H9 (cell line): Measurements from ENCODE around the gene BFSP1. TPM values are rescaled to one million over a fixed set of nuclear protein-coding genes. Genes with fewer than 3 reads are reported as not detected.

ENCODE experiments used
- DNase-seq: peaks from one replicate; pipeline ENCODE4 v3.0.0-alpha.2; 2017
- H2AFZ ChIP-seq: one replicate; pipeline ENCODE4 v1.6.1; 2013; ENCODE audit warnings: mild to moderate bottlenecking, low read length, control low read depth, moderate library complexity
- H2AK5ac ChIP-seq: 2 replicates; pipeline ENCODE4 v1.6.1; 2013; ENCODE audit warnings: low read length, control low read depth, mixed read lengths; ENCODE audit not compliant: insufficient read length
- H2BK120ac ChIP-seq: one replicate; pipeline ENCODE4 v1.6.1; 2013; ENCODE audit warnings: low read depth, mild to moderate bottlenecking, low read length, control low read depth, inconsistent platforms; ENCODE audit not compliant: poor library complexity, severe bottlenecking
- H2BK12ac ChIP-seq: 2 replicates; pipeline ENCODE4 v1.6.1; 2013; ENCODE audit warnings: low read length, control low read depth, mixed read lengths, low read depth; ENCODE audit not compliant: insufficient read length
- H2BK15ac ChIP-seq: 2 replicates; pipeline ENCODE4 v1.6.1; 2013; ENCODE audit warnings: low read depth, low read length, control low read depth
- H2BK20ac ChIP-seq: one replicate; pipeline ENCODE4 v1.6.1; 2013; ENCODE audit warnings: low read depth, mild to moderate bottlenecking, low read length, control low read depth, inconsistent platforms; ENCODE audit not compliant: poor library complexity, severe bottlenecking
- H2BK5ac ChIP-seq: 2 replicates; pipeline ENCODE4 v1.6.1; 2013; ENCODE audit warnings: low read length, control low read depth, mixed read lengths; ENCODE audit not compliant: insufficient read length
- H3K14ac ChIP-seq: 2 replicates; pipeline ENCODE4 v1.6.1; 2013; ENCODE audit warnings: low read length, control low read depth; ENCODE audit not compliant: insufficient read depth
- H3K18ac ChIP-seq: 2 replicates; pipeline ENCODE4 v1.6.1; 2013; ENCODE audit warnings: low read depth, mild to moderate bottlenecking, mixed read lengths, low read length, control low read depth; ENCODE audit not compliant: insufficient read length
- H3K23ac ChIP-seq: 2 replicates; pipeline ENCODE4 v1.6.1; 2013; ENCODE audit warnings: low read length, control low read depth, mixed read lengths, low read depth; ENCODE audit not compliant: insufficient read length
- H3K23me2 ChIP-seq: 2 replicates; pipeline ENCODE4 v1.6.1; 2013; ENCODE audit warnings: low read depth, mild to moderate bottlenecking, mixed read lengths, low read length, control low read depth; ENCODE audit not compliant: insufficient read length, poor library complexity, severe bottlenecking
- H3K27ac ChIP-seq: 2 replicates; pipeline ENCODE4 v1.5.1; 2013; ENCODE audit warnings: low read length, control low read depth, mixed read lengths, low read depth; ENCODE audit not compliant: insufficient read length
- H3K27me3 ChIP-seq: 2 replicates; pipeline ENCODE4 v1.6.1; 2013; ENCODE audit warnings: low read length, control low read depth, inconsistent platforms; ENCODE audit not compliant: insufficient read depth
- H3K4ac ChIP-seq: 2 replicates; pipeline ENCODE4 v1.6.1; 2013; ENCODE audit warnings: low read depth, mild to moderate bottlenecking, control low read depth, inconsistent platforms, low read length, moderate library complexity
- H3K4me1 ChIP-seq: 2 replicates; pipeline ENCODE4 v1.6.1; 2013; ENCODE audit warnings: low read length, control low read depth, inconsistent platforms; ENCODE audit not compliant: insufficient read depth
- H3K4me2 ChIP-seq: 2 replicates; pipeline ENCODE4 v1.6.1; 2013; ENCODE audit warnings: low read length, control low read depth, mixed read lengths; ENCODE audit not compliant: insufficient read length, insufficient read depth
- H3K56ac ChIP-seq: 2 replicates; pipeline ENCODE4 v1.6.1; 2013; ENCODE audit warnings: low read depth, mild to moderate bottlenecking, mixed read lengths, low read length, control low read depth; ENCODE audit not compliant: insufficient read length
- H3K79me1 ChIP-seq: 2 replicates; pipeline ENCODE4 v1.6.1; 2013; ENCODE audit warnings: low read depth, mild to moderate bottlenecking, moderate library complexity, low read length, control low read depth, inconsistent platforms; ENCODE audit not compliant: insufficient read depth, poor library complexity, severe bottlenecking
- H3K79me2 ChIP-seq: 2 replicates; pipeline ENCODE4 v1.6.1; 2013; ENCODE audit warnings: low read length, control low read depth, inconsistent platforms; ENCODE audit not compliant: insufficient read depth
- H3K9ac ChIP-seq: 2 replicates; pipeline ENCODE4 v1.6.1; 2013; ENCODE audit warnings: low read length, control low read depth, mixed read lengths; ENCODE audit not compliant: insufficient read length; ENCODE audit errors: extremely low read depth
- H3K9me3 ChIP-seq: one replicate; pipeline ENCODE4 v1.6.1; 2013; ENCODE audit warnings: low read depth, low read length, inconsistent platforms; ENCODE audit not compliant: control insufficient read depth
- H3T11ph ChIP-seq: one replicate; pipeline ENCODE4 v1.6.1; 2013; ENCODE audit warnings: mild to moderate bottlenecking, low read length, control low read depth, inconsistent platforms
- H4K20me1 ChIP-seq: one replicate; pipeline ENCODE4 v1.6.1; 2013; ENCODE audit not compliant: control insufficient read depth, insufficient read length, insufficient read depth
- H4K5ac ChIP-seq: 2 replicates; pipeline ENCODE4 v1.6.1; 2013; ENCODE audit warnings: low read depth, mild to moderate bottlenecking, mixed read lengths, low read length, control low read depth; ENCODE audit not compliant: insufficient read length
- H4K8ac ChIP-seq: replicated peaks from 2 replicates; pipeline ENCODE4 v1.6.1; 2013; ENCODE audit warnings: low read length, control low read depth, mixed read lengths, low read depth; ENCODE audit not compliant: insufficient read length
- H4K91ac ChIP-seq: 2 replicates; pipeline ENCODE4 v1.6.1; 2013; ENCODE audit warnings: low read depth, mild to moderate bottlenecking, moderate library complexity, mixed read lengths, low read length, control low read depth; ENCODE audit not compliant: insufficient read length
- H3K27ac Mint-ChIP-seq, 3 experiments: 2 replicates in 2 of 3; 3 replicates in 1 of 3; pipeline ENCODE4 v1.8.0; 2020 to 2021; ENCODE audit warnings: mixed read lengths in 3 of 3, mild to moderate bottlenecking in 1 of 3, moderate library complexity in 1 of 3
- H3K27me3 Mint-ChIP-seq: 2 replicates; pipeline ENCODE4 v1.8.0; 2021; ENCODE audit warnings: low read depth, mild to moderate bottlenecking, moderate library complexity, mixed read lengths
- H3K36me3 Mint-ChIP-seq, 3 experiments: 2 replicates in 2 of 3; 3 replicates in 1 of 3; pipeline ENCODE4 v1.8.0; 2020 to 2021; ENCODE audit warnings: low read depth in 3 of 3, mixed read lengths in 3 of 3; ENCODE audit not compliant: insufficient read depth in 1 of 3
- H3K4me1 Mint-ChIP-seq, 2 experiments: 2 replicates each; pipeline ENCODE4 v1.8.0; 2020; ENCODE audit warnings: mixed read lengths in 2 of 2
- H3K4me3 Mint-ChIP-seq, 2 experiments: 2 replicates in 1 of 2; 3 replicates in 1 of 2; pipeline ENCODE4 v1.8.0; 2020 to 2021; ENCODE audit warnings: mild to moderate bottlenecking in 2 of 2, mixed read lengths in 2 of 2, moderate library complexity in 1 of 2
- H3K9me3 Mint-ChIP-seq, 2 experiments: 2 replicates in 1 of 2; 3 replicates in 1 of 2; pipeline ENCODE4 v1.8.0; 2020; ENCODE audit warnings: mild to moderate bottlenecking in 2 of 2, mixed read lengths in 2 of 2, moderate library complexity in 1 of 2
- WGBS: extraction: QIAGEN DNeasy Blood & Tissue Kit; methylation state at CpG from one replicate; pipeline ENCODE4 v1.1.7; 2013; ENCODE audit warnings: missing lambda C conversion rate, low lambda C conversion rate, mixed read lengths; ENCODE audit not compliant: insufficient read length; ENCODE audit errors: extremely low coverage; 5-methylcytosine and 5-hydroxymethylcytosine counted together
- total RNA-seq: library from RNA; stranded (reverse); gene quantifications from 2 replicates; pipeline ENCODE4 v1.2.1, GENCODE V29; 2021
- TF ChIP-seq, protein P1 (sequence below): fragments of 200-600 bp; sonication (generic); conservative IDR thresholded peaks from 3 replicates; pipeline ENCODE4 v1.8.0; 2021; ENCODE audit warnings: antibody characterized with exemption, mild to moderate bottlenecking

Gene BFSP1
- total RNA-seq, 1 experiment from 2014 or later: 9.4 TPM

DNA sequence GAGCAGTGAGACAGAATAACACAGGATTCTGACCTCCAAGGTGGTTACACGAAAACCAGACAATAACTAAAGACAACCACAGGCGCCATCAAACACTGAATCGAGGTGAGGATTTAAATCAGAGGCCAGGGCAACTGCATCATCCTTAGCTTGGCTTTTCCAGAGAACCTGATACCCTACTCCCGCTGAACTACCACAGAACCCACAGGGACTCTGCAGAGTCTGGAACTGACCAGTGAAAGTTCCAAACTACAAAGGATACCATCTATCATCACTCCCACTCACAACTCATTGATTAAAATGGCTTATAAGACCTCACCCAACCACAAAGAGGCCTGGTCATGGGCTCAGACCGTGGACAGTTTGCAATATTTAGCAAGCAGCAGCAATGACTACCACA is 85.0 kb downstream of the BFSP1 start:
- no peak overlapping the region for H3K27ac Mint-ChIP-seq
- no peak overlapping the region for H2AFZ ChIP-seq
- no CpG with 5 or more reads among the region's 5 CpGs for WGBS

More for the DNA sequence above, 85.0 kb downstream of the BFSP1 start:
- no peaks in the 10 kb centered on the region for H3K23me2 ChIP-seq
- Mint-ChIP-seq H3K36me3 (no peaks in the 10 kb centered on the region), H3K27me3 (peaks cover 11% of the 10 kb centered on the region), H3K9me3 (peaks cover 0 to 3% of the 10 kb centered on the region in 2 experiments; a peak in 1 of 5 replicates), H3K4me3 (no peak overlapping the region), H3K4me1 (no peaks in the 10 kb centered on the region)
- no peaks in the 10 kb centered on the region for H3K79me2 ChIP-seq
- no peak overlapping the region for H3K4ac ChIP-seq
- no peak overlapping the region for H2BK12ac ChIP-seq
- H3K9me3 ChIP-seq: no peaks in the 10 kb centered on the region
- no peak overlapping the region for H3K23ac ChIP-seq
- no peak overlapping the region for H3K27ac ChIP-seq
- no peaks in the 10 kb centered on the region for H3K27me3 ChIP-seq
- no peak overlapping the region for H3K14ac ChIP-seq
- H3T11ph ChIP-seq: no peak overlapping the region
- H2BK15ac ChIP-seq: no peak overlapping the region
- no peaks in the 10 kb centered on the region for H3K79me1 ChIP-seq
- TF ChIP-seq, protein P1, sequence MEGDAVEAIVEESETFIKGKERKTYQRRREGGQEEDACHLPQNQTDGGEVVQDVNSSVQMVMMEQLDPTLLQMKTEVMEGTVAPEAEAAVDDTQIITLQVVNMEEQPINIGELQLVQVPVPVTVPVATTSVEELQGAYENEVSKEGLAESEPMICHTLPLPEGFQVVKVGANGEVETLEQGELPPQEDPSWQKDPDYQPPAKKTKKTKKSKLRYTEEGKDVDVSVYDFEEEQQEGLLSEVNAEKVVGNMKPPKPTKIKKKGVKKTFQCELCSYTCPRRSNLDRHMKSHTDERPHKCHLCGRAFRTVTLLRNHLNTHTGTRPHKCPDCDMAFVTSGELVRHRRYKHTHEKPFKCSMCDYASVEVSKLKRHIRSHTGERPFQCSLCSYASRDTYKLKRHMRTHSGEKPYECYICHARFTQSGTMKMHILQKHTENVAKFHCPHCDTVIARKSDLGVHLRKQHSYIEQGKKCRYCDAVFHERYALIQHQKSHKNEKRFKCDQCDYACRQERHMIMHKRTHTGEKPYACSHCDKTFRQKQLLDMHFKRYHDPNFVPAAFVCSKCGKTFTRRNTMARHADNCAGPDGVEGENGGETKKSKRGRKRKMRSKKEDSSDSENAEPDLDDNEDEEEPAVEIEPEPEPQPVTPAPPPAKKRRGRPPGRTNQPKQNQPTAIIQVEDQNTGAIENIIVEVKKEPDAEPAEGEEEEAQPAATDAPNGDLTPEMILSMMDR: no peak
- no peak for DNase-seq
- no peak overlapping the region for H2BK120ac ChIP-seq
- no peak overlapping the region for H4K5ac ChIP-seq
- H3K18ac ChIP-seq: no peak overlapping the region
- H3K4me2 ChIP-seq: no peak overlapping the region
- no peaks in the 10 kb centered on the region for H3K4me1 ChIP-seq
- H2BK5ac ChIP-seq: no peak overlapping the region
- no peak overlapping the region for H3K9ac ChIP-seq
- no peak overlapping the region for H3K56ac ChIP-seq
- H2BK20ac ChIP-seq: no peak overlapping the region
- H4K8ac ChIP-seq: no peak overlapping the region
- no peak overlapping the region for H2AK5ac ChIP-seq
- H4K20me1 ChIP-seq: no peaks in the 10 kb centered on the region
- H4K91ac ChIP-seq: no peak overlapping the region
